Nephron (organoid): Measurements from ENCODE around the gene RPS19BP1.

ENCODE experiments used
- H3K27ac Mint-ChIP-seq, 3 experiments: 2 replicates each; pipeline ENCODE4 v1.8.0; 2020; ENCODE audit warnings: mixed read lengths in 3 of 3, mild to moderate bottlenecking in 2 of 3, moderate library complexity in 1 of 3
- H3K27me3 Mint-ChIP-seq: 2 replicates; pipeline ENCODE4 v1.8.0; 2021; ENCODE audit warnings: low read depth, mild to moderate bottlenecking, moderate library complexity, mixed read lengths
- H3K36me3 Mint-ChIP-seq: 2 replicates; pipeline ENCODE4 v1.8.0; 2020; ENCODE audit warnings: low read depth, mixed read lengths
- H3K4me1 Mint-ChIP-seq: 2 replicates; pipeline ENCODE4 v1.8.0; 2020; ENCODE audit warnings: mixed read lengths
- H3K4me3 Mint-ChIP-seq, 3 experiments: 2 replicates each; pipeline ENCODE4 v1.8.0; 2020; ENCODE audit warnings: mild to moderate bottlenecking in 3 of 3, mixed read lengths in 3 of 3, moderate library complexity in 2 of 3
- H3K9me3 Mint-ChIP-seq: 2 replicates; pipeline ENCODE4 v1.8.0; 2020; ENCODE audit warnings: mixed read lengths
- TF ChIP-seq, protein P1 (sequence below), 3 experiments: fragments of 200-600 bp; sonication (generic); IDR thresholded peaks; one replicate each; pipeline ENCODE4 v1.5.0; 2021; ENCODE audit warnings: antibody characterized with exemption in 3 of 3; ENCODE audit not compliant: unreplicated experiment in 3 of 3

The RPS19BP1 gene

DNA sequence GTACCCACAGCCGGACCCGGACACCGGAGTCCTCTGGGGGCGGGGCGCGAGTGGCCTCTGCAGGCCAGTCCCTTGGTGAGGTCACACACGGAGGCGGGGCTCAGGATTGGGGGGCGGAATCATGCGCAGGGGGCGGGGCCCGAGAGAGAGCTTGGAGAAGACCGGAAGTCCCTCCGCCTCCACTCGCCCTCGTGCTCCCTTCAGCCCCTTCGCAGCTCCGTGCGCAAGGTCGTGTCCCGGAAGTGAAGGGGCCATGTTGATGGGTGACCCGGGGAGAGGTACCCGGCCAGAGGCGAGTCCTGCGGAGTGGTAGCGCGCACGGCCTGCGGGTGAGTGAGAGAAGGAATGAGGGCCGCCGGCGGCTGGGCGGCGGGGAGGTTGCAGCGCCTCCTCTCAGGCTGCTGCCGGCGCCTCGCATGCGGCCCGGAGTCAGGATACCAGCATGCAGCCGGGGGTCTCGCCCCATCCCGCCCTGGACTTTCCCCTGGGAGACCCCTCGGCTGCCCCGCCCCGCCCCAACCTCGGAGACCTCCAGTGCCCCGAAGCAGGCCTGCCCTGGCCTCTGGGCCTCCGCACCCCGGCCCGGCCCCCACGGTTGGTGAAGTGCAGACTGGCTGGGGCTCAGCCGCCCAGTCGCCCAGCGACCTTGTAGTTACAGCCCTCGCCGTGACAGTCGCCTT lies 30.3 kb downstream of the RPS19BP1 start, which contains the start of gene MIEF1:
TSS of gene MIEF1 (plus strand) at position 182 of the 680 bp plus-strand sequence. CDS start 9,005 bp downstream, outside the sequence.
- peak within 1 kb of the TSS; percentile 97 to 98 (median 97) for H3K4me3 Mint-ChIP-seq
- H3K36me3 Mint-ChIP-seq = peaks cover 30% of the 10 kb centered on the region
- H3K27ac Mint-ChIP-seq = peak within 1 kb of the TSS; percentile 83 to 96 (median 96)
- TF ChIP-seq, protein P1, sequence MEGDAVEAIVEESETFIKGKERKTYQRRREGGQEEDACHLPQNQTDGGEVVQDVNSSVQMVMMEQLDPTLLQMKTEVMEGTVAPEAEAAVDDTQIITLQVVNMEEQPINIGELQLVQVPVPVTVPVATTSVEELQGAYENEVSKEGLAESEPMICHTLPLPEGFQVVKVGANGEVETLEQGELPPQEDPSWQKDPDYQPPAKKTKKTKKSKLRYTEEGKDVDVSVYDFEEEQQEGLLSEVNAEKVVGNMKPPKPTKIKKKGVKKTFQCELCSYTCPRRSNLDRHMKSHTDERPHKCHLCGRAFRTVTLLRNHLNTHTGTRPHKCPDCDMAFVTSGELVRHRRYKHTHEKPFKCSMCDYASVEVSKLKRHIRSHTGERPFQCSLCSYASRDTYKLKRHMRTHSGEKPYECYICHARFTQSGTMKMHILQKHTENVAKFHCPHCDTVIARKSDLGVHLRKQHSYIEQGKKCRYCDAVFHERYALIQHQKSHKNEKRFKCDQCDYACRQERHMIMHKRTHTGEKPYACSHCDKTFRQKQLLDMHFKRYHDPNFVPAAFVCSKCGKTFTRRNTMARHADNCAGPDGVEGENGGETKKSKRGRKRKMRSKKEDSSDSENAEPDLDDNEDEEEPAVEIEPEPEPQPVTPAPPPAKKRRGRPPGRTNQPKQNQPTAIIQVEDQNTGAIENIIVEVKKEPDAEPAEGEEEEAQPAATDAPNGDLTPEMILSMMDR (IDR thresholded peaks at IDR 0.05; ENCODE audit: unreplicated experiment in 3 of 3) = no peak
- H3K9me3 Mint-ChIP-seq = no peaks in the 10 kb centered on the region
- peaks cover 3% of the 10 kb centered on the region for H3K27me3 Mint-ChIP-seq
- H3K4me1 Mint-ChIP-seq = peaks cover 49% of the 10 kb centered on the region

DNA sequence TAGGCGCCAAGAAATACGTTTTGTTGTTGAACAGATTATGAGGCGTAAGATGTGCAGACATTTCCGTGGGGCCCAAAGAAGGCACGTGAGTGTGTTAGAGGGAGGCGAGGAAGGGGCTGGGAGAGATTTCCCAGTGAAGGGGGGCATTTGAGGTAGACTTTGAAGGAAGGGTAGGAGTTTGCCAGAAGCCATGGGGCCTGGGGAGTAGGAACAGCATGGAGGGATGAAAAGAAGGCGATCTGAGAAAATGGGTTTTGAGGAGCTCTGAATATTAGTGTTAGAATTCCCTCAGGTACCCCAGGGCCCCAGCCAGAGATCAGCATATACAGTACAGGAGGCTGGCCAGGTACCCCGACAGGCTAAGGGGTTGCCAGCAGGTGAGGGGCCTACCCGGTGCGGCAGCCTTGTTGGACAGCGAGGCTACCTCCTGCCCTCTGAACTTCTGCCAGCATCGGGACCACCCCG lies 30.9 kb downstream of the RPS19BP1 start:
- no peaks in the 10 kb centered on the region for H3K9me3 Mint-ChIP-seq
- peaks cover 25% of the 10 kb centered on the region for H3K36me3 Mint-ChIP-seq
- H3K4me3 Mint-ChIP-seq = peak overlapping the region; percentile 97 to 98 (median 97)
- TF ChIP-seq, protein P1 (IDR thresholded peaks at IDR 0.05; ENCODE audit: unreplicated experiment in 3 of 3) = no peak
- H3K27ac Mint-ChIP-seq = peak overlapping the region; percentile 83 to 96 (median 96)
- H3K27me3 Mint-ChIP-seq = peaks cover 3% of the 10 kb centered on the region
- peaks cover 50% of the 10 kb centered on the region for H3K4me1 Mint-ChIP-seq

DNA sequence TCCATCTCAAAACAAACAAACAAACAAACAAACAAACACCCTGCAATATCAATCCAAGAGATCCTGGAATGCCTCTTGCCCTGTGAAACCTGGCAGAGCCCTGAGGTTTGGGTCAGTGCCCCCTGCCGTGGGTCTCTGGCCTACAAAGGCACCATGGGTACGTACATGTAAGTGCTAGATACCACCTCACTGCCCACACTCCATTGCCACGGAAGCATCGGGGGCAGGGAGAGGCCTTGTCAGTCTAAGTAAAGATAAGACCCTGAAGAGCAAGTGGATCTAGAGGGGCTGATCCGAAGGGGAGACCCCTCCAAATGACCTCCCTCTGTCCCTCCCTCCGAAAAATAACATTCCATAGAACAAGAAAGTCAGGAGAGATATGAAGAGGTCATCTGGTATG lies 32.4 kb downstream of the RPS19BP1 start:
- peak overlapping the region; percentile 32 to 58 (median 43) for H3K4me3 Mint-ChIP-seq
- H3K27me3 Mint-ChIP-seq = peaks cover 3% of the 10 kb centered on the region
- H3K27ac Mint-ChIP-seq = peak overlapping the region; percentile 58 to 96 (median 96)
- TF ChIP-seq, protein P1 (IDR thresholded peaks at IDR 0.05; ENCODE audit: unreplicated experiment in 3 of 3) = no peak
- peaks cover 10% of the 10 kb centered on the region for H3K36me3 Mint-ChIP-seq
- peaks cover 56% of the 10 kb centered on the region for H3K4me1 Mint-ChIP-seq
- no peaks in the 10 kb centered on the region for H3K9me3 Mint-ChIP-seq

DNA sequence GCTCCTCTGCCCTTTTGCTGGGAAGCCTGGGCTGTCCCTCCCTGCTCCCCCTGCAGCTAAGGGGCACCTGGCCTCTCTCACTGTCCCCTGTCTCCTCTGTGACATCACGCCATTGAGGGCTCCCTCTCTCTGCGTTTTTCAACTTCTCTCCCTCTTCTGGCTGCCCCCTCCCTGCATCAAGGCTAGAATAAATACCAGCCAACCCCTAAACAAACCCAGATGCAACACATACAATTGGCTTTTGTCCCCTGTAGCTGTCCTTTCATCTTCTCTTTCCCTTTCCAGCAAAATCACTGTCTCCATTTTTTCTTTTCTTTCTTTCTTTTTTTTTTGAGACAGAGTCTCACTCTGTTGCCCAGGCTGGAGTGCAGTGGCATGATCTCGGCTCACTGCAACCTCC lies 33.7 kb downstream of the RPS19BP1 start:
- H3K4me1 Mint-ChIP-seq = peaks cover 55% of the 10 kb centered on the region
- TF ChIP-seq, protein P1 (IDR thresholded peaks at IDR 0.05; ENCODE audit: unreplicated experiment in 3 of 3) = no peak
- peaks cover 3% of the 10 kb centered on the region for H3K36me3 Mint-ChIP-seq
- H3K27me3 Mint-ChIP-seq = peaks cover 3% of the 10 kb centered on the region
- H3K4me3 Mint-ChIP-seq = no peak overlapping the region
- H3K27ac Mint-ChIP-seq = no peak overlapping the region
- H3K9me3 Mint-ChIP-seq = no peaks in the 10 kb centered on the region

DNA sequence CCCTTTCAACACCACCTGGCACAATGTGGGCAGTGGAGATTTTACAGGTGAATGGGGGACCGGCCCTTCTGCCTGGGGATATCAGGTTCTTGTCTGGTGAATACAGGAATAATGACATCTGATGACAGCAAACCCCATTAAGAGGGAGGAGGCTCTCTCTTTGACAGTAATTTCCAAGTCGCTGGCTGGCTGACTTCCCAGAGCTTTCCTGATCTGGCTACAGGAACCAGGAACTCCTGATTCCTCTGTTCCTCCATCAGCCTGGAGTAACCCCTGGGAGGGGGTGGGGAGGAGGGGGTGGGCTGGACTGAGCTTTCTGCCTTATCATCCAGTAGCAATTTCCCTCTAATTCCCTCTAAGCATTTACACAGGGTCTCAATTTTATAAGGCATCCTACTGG lies 34.2 kb downstream of the RPS19BP1 start:
- Mint-ChIP-seq H3K4me1 (peaks cover 50% of the 10 kb centered on the region), H3K4me3 (peak overlapping the region in 1 of 3 experiments; percentile 31), H3K36me3 (peaks cover under 1% of the 10 kb centered on the region), H3K27me3 (peaks cover 3% of the 10 kb centered on the region), H3K9me3 (no peaks in the 10 kb centered on the region), H3K27ac (peak overlapping the region in 2 of 3 experiments; percentile 23 to 39)
- TF ChIP-seq, protein P1 (IDR thresholded peaks at IDR 0.05; ENCODE audit: unreplicated experiment in 3 of 3) = no peak

DNA sequence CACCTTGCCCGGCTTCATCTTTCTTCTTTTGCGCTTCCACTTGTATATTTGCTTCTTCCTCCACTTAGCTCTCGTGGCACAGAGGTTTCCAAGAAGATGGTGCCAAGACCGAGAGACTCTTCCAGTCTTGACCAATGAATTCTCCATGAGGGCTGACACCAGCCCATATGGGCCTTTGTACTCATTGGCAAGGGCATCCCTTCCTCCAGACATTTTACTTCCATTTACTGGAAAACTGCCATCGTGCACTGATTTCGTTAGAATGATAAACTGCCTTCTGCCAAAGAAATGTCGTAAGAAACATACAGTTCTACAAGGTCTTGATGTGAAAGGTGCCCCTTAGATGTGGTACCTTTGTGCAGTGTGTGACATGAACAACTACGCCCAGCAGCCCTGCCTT lies 35.1 kb downstream of the RPS19BP1 start:
- Mint-ChIP-seq H3K36me3 (no peaks in the 10 kb centered on the region), H3K4me3 (no peak overlapping the region), H3K27ac (peak overlapping the region in 1 of 3 experiments; percentile 86), H3K27me3 (peaks cover 3% of the 10 kb centered on the region), H3K4me1 (peaks cover 43% of the 10 kb centered on the region), H3K9me3 (no peaks in the 10 kb centered on the region)
- TF ChIP-seq, protein P1 (IDR thresholded peaks at IDR 0.05; ENCODE audit: unreplicated experiment in 3 of 3) = no peak
